A549 treated with AZD9567 at 1 μM for 4 hours (cell line): Measurements from ENCODE around the gene HOXA10. TPM values are rescaled to one million over a fixed set of nuclear protein-coding genes. Genes with fewer than 3 reads are reported as not detected.

ENCODE experiments used
- total RNA-seq: library from RNA; stranded (reverse); fragments of 200-300 nt; extraction: Qiagen RNA extraction; gene quantifications from 5 replicates; pipeline ENCODE4 v1.2.3, GENCODE V29; 2022; ENCODE audit not compliant: insufficient read depth

HOXA10 gene
- 5.9 to 7.8 TPM (median 6.2 TPM) in 5 replicates for total RNA-seq

GRCh38 chr7:27173956-27174873 lies at the start of gene HOXA10:
HOXA10 (minus strand) TSS chr7:27174320; CDS start chr7:27174306, 14 bp downstream.

DNA sequence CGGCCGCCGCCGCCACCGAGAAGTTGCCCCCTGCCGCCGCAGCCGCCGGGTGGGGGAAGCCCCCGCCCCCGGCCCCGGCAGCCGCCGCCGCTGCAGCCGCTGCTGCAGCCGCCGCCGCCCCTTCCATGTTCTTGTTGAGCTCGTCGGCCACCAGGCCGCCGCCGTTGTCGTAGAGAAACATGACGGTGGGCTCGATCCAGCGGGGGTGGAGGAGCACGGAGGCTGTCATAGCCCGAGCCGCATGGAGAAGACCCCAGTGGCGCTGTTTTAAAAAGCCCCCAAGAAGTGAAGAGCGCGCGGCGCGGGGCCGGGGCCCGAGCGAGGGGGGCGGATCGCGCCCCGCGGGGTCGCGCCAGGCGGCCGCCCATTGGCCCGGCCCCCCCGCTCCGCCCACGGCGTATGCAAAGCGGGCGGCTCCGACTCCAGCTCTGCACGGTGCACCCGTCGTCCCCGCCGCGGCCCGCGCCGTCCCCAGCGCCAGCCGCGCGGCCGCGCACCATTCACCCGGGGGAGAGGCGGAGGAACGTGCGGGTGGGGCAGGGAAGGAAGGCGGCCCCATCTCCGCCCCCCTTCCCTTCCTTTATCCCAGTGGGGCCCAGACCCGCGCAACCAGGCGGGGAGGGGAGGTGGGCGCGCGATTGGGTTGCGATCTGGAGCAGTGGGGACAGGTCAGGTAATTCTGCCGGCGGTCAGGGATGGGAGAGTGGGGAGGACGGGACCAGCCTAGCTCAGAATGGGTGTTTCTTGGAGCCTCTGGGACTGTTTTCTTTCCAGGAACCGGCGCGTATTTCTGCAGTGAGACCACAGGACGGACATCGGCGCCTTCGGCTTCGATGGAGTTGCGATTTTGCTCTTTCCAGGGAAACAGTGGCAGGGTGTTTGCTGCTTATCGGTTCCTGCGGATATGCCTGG lies 26.0 kb upstream of the HOXA10 start, which contains the start of gene HOXA13:
HOXA13 (minus strand) TSS at position 243 of the 912 bp plus-strand sequence; CDS start at position 229, 14 bp downstream.

GRCh38 chr7:27185013-27185853 lies 11.1 kb upstream of the HOXA10 start, which contains the start of gene HOXA11:
HOXA11 (minus strand) TSS chr7:27185232; CDS start chr7:27185144, 88 bp downstream.

DNA sequence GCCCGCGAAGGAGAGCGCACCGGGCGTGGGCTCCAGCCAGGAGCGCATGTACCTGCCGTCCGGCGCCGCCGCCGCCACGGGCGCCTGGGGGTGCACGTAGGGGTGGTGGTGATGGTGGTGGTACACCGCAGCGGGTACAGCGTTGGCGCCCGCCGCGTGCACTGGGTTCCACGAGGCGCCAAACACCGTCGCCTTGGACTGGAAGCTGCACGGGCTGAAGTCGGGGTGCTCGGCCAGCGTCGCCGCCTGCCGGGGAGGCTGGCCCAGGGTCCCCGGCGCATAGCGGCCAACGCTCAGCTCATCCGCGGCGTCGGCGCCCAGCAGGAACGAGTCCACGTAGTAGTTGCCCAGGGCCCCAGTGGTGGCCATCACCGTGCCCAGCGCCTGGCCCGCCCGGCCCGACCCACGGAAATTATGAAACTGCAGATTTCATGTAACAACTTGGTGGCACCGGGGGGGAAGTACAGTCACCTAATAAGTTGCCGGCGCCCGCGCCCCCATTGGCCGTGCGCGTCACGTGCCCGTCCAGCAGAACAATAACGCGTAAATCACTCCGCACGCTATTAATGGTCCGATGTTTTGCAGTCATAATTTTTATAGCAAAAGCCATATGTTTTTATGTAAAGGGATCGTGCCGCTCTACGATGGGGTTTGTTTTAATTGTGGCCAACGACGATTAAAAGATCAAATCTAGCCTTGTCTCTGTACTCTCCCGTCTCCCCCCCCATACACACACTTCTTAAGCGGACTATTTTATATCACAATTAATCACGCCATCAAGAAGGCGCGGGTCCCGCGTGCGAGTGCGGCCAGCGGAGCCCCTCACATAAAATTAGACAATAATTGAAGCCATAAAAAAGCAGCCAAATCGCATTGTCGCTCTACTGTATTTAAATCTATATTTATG lies 8.8 kb downstream of the HOXA10 start, which contains the start of gene HOXA9:
HOXA9 (minus strand) TSS at position 449 of the 907 bp plus-strand sequence; CDS start at position 369, 80 bp downstream.

GRCh38 chr7:27156508-27156898 lies 17.6 kb downstream of the HOXA10 start, which contains the start of gene HOXA7:
HOXA7 (minus strand) TSS chr7:27156675; CDS start chr7:27156545, 130 bp downstream.

DNA sequence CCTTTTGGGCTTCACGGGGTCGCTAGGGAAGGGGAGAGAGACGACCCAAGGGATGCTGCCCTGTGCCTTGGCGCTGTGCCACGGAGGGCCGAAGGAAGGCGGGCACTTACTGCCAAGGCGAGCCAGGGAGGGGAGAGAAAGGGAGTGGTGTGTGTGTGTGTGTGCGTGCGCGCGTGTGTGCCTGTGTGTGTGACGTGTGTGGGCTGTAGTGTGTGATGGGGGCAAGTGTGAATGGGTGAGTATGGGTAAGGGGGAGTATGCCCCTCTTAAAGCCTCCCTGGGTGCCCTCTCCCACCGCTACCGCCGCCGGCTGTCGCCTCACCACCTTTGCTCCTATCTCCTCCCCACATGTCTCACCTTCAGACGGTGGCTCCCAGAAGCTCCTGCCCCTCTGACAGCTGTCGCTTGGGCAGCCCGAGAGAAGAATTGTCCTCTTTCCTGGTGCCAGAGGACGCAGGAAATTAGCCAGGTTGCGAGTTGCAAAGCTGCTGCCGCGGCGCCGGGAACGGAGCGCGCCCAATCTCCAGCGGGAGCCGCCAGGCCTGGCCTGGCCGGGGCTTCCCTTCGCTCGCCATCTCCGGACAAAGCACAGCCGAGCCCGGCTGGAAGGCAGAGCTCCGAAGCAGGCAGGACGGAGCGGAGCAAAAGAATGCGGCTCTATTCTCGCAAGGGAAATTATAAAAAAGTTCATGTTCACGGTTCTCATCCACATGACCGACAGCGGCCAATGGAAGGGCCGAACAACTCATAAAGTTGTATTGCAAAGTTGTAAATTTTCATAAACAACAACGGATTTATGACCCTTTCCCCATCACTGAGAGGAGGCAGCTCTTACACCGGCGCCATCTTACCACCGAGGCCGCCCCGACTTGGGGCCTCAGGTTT lies 21.9 kb downstream of the HOXA10 start, which contains the start of gene HOXA3:
HOXA3 (minus strand) TSS at position 653 of the 885 bp plus-strand sequence. CDS start 41,943 bp downstream, outside the sequence.

DNA sequence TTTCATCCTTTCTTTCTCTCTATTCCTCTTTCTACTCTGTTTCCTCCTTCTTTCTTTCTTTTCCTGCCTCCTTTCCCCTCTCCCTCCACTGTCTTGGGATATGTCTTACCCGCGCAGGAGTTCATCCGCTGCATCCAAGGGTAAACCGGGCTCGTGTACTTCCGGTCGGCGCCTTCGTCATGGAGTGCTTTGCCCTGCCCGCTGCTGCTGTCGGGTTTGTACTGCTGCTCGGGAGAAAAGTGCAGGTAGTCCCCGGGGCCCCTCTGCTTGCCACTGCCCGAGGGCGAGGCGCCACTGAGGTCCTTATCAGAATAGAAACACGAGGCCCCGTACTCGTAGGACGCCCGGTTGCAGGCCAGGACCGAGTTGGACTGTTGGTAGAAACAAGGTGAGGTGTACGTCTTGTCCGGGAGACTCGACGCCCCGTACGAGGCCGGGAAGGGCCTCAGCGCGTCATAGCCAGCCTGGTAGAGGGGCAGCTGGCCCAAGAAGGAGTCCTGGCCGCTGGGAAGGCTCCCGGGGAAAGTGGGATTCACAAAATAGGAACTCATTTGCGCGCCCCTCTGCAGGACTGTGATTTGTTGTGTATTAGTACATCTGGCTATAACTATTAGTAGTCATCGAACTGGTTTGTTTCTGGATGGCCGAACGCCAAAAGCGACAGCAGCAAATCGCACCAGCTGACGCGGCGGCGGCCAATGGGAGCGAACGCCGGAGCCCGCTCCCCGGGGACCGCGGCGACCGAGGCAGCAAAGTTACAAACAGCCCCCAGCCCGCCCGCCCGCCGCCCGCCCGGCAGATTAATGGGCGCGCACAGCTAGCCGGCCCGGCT lies 26.7 kb downstream of the HOXA10 start, which contains the start of gene HOXA6:
HOXA6 (minus strand) TSS at position 576 of the 832 bp plus-strand sequence; CDS start at position 551, 25 bp downstream.

GRCh38 chr7:27143023-27143949 lies 30.8 kb downstream of the HOXA10 start, which contains the start of gene HOXA5:
HOXA5 (minus strand) TSS chr7:27143681; CDS start chr7:27143607, 74 bp downstream.

DNA sequence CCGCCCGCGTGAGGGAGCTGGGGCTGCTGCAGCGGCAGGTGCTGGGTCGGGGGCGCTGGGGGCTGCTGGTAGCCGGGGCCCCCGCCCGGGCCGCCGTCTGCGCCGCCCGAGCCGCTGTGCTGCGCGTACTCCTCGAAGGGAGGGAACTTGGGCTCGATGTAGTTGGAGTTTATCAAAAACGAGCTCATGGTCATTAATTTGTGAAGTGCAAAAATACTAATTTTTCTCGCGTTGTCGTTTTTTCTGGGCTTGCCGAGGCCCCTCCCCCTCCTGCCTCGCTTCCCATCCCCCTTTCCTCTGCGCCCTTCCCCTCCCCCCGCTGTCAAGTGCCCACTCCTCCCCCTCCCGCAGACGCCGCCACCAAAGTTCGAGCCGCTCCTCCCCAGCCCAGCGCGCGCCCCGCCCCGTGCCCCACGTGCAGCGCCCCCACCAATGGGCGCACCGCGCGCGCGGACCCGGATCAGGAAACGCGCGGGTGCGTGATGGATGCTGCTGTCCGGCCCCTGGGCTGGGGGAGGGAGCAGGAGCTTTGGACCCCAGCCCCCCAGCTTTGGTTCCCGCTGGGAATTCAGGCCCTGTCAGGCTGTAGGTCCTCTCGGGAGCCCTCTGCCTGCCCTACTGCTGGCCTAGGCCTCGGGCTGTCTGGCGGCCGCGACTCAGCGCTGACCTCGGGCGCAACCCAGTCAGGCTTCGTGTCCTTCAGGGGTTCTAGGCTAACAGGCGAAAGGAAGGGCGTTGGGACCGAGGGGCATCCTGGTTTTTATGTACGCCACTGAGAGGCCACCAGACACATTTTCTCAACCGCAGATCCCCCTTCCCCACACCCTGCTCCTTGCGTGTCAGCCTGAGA lies 43.4 kb downstream of the HOXA10 start, which contains the start of gene HOXA4:
HOXA4 (minus strand) TSS at position 218 of the 850 bp plus-strand sequence; CDS start at position 194, 24 bp downstream.

Other genes with a start within 250 kb of the HOXA10 start
- gene HOXA1, start 78.3 kb downstream of the HOXA10 start, total RNA-seq, result 1.3 to 3.9 TPM (median 2.8 TPM) in 5 replicates
- 0.58 to 1.9 TPM (median 0.73 TPM) in 5 replicates for gene HOXA2, start 71.6 kb downstream of the HOXA10 start, total RNA-seq
- gene HOXA4, start 43.6 kb downstream of the HOXA10 start, total RNA-seq, result 1.1 to 1.7 TPM (median 1.4 TPM) in 4 of 5 replicates, not detected in the other
- 2.8 to 6.5 TPM (median 4.9 TPM) in 5 replicates for gene HOXA5, start 30.6 kb downstream of the HOXA10 start, total RNA-seq
- gene HOXA6, start 26.5 kb downstream of the HOXA10 start, total RNA-seq, result 0.94 to 1.8 TPM (median 1.5 TPM) in 4 of 5 replicates, not detected in the other
- 3.6 to 6.3 TPM (median 5.2 TPM) in 5 replicates for gene HOXA3, start 21.7 kb downstream of the HOXA10 start, total RNA-seq
- 3.0 to 3.9 TPM (median 3.7 TPM) in 5 replicates for gene HOXA7, start 17.6 kb downstream of the HOXA10 start, total RNA-seq
- 0.24 to 0.67 TPM (median 0.60 TPM) in 4 of 5 replicates, not detected in the other for gene HOXA9, start 8.8 kb downstream of the HOXA10 start, total RNA-seq
- 0.31 to 0.49 TPM (median 0.38 TPM) in 4 of 5 replicates, not detected in the other for gene HOXA11, start 10.9 kb upstream of the HOXA10 start, total RNA-seq
- gene HOXA13, start 25.8 kb upstream of the HOXA10 start, total RNA-seq, result 0.88 to 2.3 TPM (median 2.1 TPM) in 5 replicates
- gene EVX1, start 68.5 kb upstream of the HOXA10 start, total RNA-seq, result 0.05 to 0.14 TPM (median 0.06 TPM) in 4 of 5 replicates, not detected in the other